HEK293 (cell line): ENCODE data around the gene PSAP.
A peak's percentile ranks its signal among the peaks of the same experiment; 100 is the strongest.

Experiments
- CTCF ChIA-PET: fragments of 350-600 bp; formaldehyde crosslinking; extraction: SDS; loops from one replicate; lab custom pipeline; 2021; ENCODE audit warnings: antibody characterized with exemption; lab: Yijun Ruan, JAX
- POLR2A ChIA-PET: fragments of 300-600 bp; formaldehyde crosslinking; extraction: SDS; loops from one replicate; lab custom pipeline; 2020; ENCODE audit warnings: antibody characterized with exemption, inconsistent platforms; lab: Yijun Ruan, JAX
- H3K27ac ChIP-seq: fragments of 200-500 bp; sonication (Bioruptor generic); 2 replicates; pipeline ENCODE4 v1.5.1; 2014; ENCODE audit warnings: low read depth, low read length, control low read depth, inconsistent platforms; ENCODE audit errors: extremely low read depth
- H3K36me3 ChIP-seq, 2 experiments: fragments of 200-500 bp in 1 of 2; sonication (Bioruptor generic) in 1 of 2; 1 replicate in 1 of 2; 2 replicates in 1 of 2; pipeline ENCODE4 v1.5.1; 2014 to 2017; ENCODE audit warnings: inconsistent platforms in 2 of 2, low read length in 2 of 2; ENCODE audit not compliant: control insufficient read depth in 2 of 2, insufficient read depth in 1 of 2
- H3K4me1 ChIP-seq: fragments of 200-500 bp; sonication (Bioruptor generic); 2 replicates; pipeline ENCODE4 v1.5.1; 2014; ENCODE audit warnings: mild to moderate bottlenecking, low read length, inconsistent platforms; ENCODE audit not compliant: control insufficient read depth, insufficient read depth
- H3K4me3 ChIP-seq: 2 replicates; pipeline ENCODE4 v1.5.1; 2011; ENCODE audit warnings: low read depth, mild to moderate bottlenecking, control low read depth, low read length, moderate library complexity
- H3K9me3 ChIP-seq: fragments of 200-500 bp; sonication (Bioruptor generic); 2 replicates; pipeline ENCODE4 v1.5.1; 2014; ENCODE audit warnings: low read depth, low read length, inconsistent platforms; ENCODE audit not compliant: control insufficient read depth, insufficient read depth
- BCL6B ChIP-seq: fragments of 450-650 bp; formaldehyde crosslinking; IDR thresholded peaks from 2 replicates; pipeline ENCODE4 v1.5.1; 2017; ENCODE audit warnings: missing biosample characterization, missing genetic modification characterization
- HOXC10 ChIP-seq: sonication (generic); formaldehyde crosslinking; IDR thresholded peaks from 2 replicates; pipeline ENCODE4 v1.8.1; 2023; ENCODE audit warnings: mild to moderate bottlenecking, missing genetic modification reagents
- MYNN ChIP-seq: fragments of 450-650 bp; formaldehyde crosslinking; IDR thresholded peaks from 2 replicates; pipeline ENCODE4 v1.5.1; 2016; ENCODE audit warnings: missing biosample characterization, missing genetic modification characterization, borderline replicate concordance
- PATZ1 ChIP-seq: fragments of 450-650 bp; formaldehyde crosslinking; IDR thresholded peaks from 2 replicates; pipeline ENCODE4 v1.5.1; 2016; ENCODE audit warnings: missing biosample characterization, missing genetic modification characterization
- PRDM1 ChIP-seq: fragments of 450-650 bp; formaldehyde crosslinking; IDR thresholded peaks from 2 replicates; pipeline ENCODE4; 2016; ENCODE audit warnings: missing biosample characterization, missing genetic modification characterization
- TCF7L2 ChIP-seq: IDR thresholded peaks from 2 replicates; pipeline ENCODE4 v1.6.1; 2011; ENCODE audit warnings: low read depth, mild to moderate bottlenecking, inconsistent platforms, low read length, moderate library complexity, borderline replicate concordance
- ZBTB17 ChIP-seq: fragments of 450-650 bp; formaldehyde crosslinking; IDR thresholded peaks from 2 replicates; pipeline ENCODE4 v1.5.1; 2016; ENCODE audit warnings: missing biosample characterization, missing genetic modification characterization
- ZBTB8A ChIP-seq: fragments of 450-650 bp; formaldehyde crosslinking; IDR thresholded peaks from 2 replicates; pipeline ENCODE4 v1.5.1; 2016; ENCODE audit warnings: missing biosample characterization, missing genetic modification characterization
- ZNF112 ChIP-seq: fragments of 450-650 bp; formaldehyde crosslinking; IDR thresholded peaks from 2 replicates; pipeline ENCODE4 v1.5.0; 2017; ENCODE audit warnings: missing biosample characterization, missing genetic modification characterization
- ZNF16 ChIP-seq: fragments of 450-650 bp; formaldehyde crosslinking; IDR thresholded peaks from 2 replicates; pipeline ENCODE4 v1.5.1; 2016; ENCODE audit warnings: low read depth, missing biosample characterization, missing genetic modification characterization
- ZNF211 ChIP-seq: fragments of 450-650 bp; formaldehyde crosslinking; IDR thresholded peaks from 2 replicates; pipeline ENCODE4 v1.5.1; 2016; ENCODE audit warnings: low read depth, missing biosample characterization, missing genetic modification characterization
- ZNF221 ChIP-seq: fragments of 450-650 bp; formaldehyde crosslinking; IDR thresholded peaks from 2 replicates; pipeline ENCODE4 v1.5.1; 2017; ENCODE audit warnings: missing biosample characterization, missing genetic modification characterization, borderline replicate concordance
- ZNF274 ChIP-seq, 2 experiments: fragments of 200-500 bp in 1 of 2; fragments of 450-650 bp in 1 of 2; sonication (Bioruptor generic) in 1 of 2; formaldehyde crosslinking in 1 of 2; IDR thresholded peaks; 2 replicates each; pipeline versions ENCODE4 v1.5.1 to v1.6.1; 2014 to 2016; ENCODE audit warnings: borderline replicate concordance in 1 of 2, inconsistent platforms in 1 of 2, low read length in 1 of 2, missing biosample characterization in 1 of 2, missing genetic modification characterization in 1 of 2
- ZNF514 ChIP-seq: fragments of 450-650 bp; formaldehyde crosslinking; IDR thresholded peaks from 2 replicates; pipeline ENCODE4 v1.5.1; 2016; ENCODE audit warnings: missing biosample characterization, missing genetic modification characterization
- ZNF621 ChIP-seq: fragments of 450-650 bp; formaldehyde crosslinking; IDR thresholded peaks from 2 replicates; pipeline ENCODE4 v1.5.1; 2017; ENCODE audit warnings: missing biosample characterization, missing genetic modification characterization
- ZNF629 ChIP-seq: fragments of 450-650 bp; formaldehyde crosslinking; IDR thresholded peaks from 2 replicates; pipeline ENCODE4 v1.5.1; 2017; ENCODE audit warnings: missing biosample characterization, missing genetic modification characterization
- ZXDB ChIP-seq: fragments of 450-650 bp; formaldehyde crosslinking; IDR thresholded peaks from 2 replicates; pipeline ENCODE4 v1.5.1; 2016; ENCODE audit warnings: missing biosample characterization, missing genetic modification characterization
- TF ChIP-seq, protein P1 (sequence below): fragments of 450-650 bp; formaldehyde crosslinking; IDR thresholded peaks from 2 replicates; pipeline ENCODE4 v1.5.1; 2016; ENCODE audit warnings: missing biosample characterization, missing genetic modification characterization
- TF ChIP-seq, protein P2 (sequence below): fragments of 450-650 bp; formaldehyde crosslinking; conservative IDR thresholded peaks from 2 replicates; pipeline ENCODE4 v1.5.1; 2016; ENCODE audit warnings: low read depth, missing biosample characterization, missing genetic modification characterization

The PSAP gene

DNA sequence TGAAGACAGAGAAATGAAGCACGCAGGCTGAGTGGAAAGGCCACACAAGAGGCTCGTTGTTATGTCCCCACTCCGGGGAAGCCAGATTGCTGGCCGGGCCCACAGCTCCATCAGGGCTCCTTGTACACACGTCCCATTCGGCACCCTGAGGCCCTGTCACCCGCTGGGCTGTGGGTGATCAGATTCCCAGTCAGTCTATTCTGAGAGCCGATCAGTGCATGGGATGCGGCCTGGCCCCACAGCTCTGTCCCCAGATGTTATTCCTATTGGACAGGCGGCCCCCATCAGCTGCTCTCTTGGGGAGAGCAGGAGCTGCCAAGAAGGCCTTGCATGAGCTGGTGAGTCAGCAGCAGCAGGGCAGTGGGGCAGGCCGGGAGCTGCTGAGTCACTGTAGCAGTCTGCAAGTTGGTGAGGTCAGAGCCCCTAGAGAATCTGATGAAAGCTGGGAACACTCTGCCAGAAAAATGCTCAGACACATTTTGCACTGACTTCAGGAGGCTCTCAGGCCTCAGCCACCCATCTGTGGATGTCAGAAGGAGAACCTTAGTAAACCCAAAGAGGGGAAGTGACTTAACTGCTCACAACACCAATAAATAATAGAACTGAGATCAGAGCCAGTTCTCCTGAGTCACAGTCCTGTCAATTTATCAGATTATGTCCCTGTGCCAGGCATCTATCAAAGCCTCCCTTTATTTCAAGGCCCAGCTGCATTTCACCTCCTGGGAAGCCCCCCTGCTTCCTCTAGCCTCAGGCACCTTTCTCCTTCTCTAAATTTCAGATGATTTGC is 9.4 kb upstream of the PSAP start (continued):
- TF ChIP-seq ZNF211 (tag by site-specific recombination) (no peak), ZNF514 (no peak), ZNF112 (no peak), PATZ1 (peak; percentile 93), ZBTB8A (tag by site-specific recombination) (peak; percentile 77)
- TF ChIP-seq, protein P1, sequence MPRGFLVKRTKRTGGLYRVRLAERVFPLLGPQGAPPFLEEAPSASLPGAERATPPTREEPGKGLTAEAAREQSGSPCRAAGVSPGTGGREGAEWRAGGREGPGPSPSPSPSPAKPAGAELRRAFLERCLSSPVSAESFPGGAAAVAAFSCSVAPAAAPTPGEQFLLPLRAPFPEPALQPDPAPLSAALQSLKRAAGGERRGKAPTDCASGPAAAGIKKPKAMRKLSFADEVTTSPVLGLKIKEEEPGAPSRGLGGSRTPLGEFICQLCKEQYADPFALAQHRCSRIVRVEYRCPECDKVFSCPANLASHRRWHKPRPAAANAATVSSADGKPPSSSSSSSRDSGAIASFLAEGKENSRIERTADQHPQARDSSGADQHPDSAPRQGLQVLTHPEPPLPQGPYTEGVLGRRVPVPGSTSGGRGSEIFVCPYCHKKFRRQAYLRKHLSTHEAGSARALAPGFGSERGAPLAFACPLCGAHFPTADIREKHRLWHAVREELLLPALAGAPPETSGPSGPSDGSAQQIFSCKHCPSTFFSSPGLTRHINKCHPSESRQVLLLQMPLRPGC (tag by site-specific recombination), result peak; percentile 85

- ChIA-PET CTCF (no interaction called here), POLR2A (interaction anchor here (3.0 kb wide), 1 partner anchor 8 kb away, joined by 53 read pairs; the partner anchor contains the start of gene PSAP)
- no peak overlapping the region for H3K4me3 ChIP-seq
- no peak overlapping the region for H3K27ac ChIP-seq
- H3K36me3 ChIP-seq, result no peaks in the 10 kb centered on the region
- peaks cover 8% of the 10 kb centered on the region for H3K4me1 ChIP-seq
- H3K9me3 ChIP-seq, result no peaks in the 10 kb centered on the region
- TF ChIP-seq MYNN (tag by site-specific recombination), result no peak
- no peak for TF ChIP-seq ZNF629 (tag by site-specific recombination)
- peak; percentile 82 for TF ChIP-seq ZBTB17 (tag by site-specific recombination)
- TF ChIP-seq ZNF621 (tag by site-specific recombination), result no peak
- no peak for TF ChIP-seq ZNF16 (tag by site-specific recombination)
- no peak for TF ChIP-seq ZNF221
- no peak for TF ChIP-seq ZXDB (tag by site-specific recombination)
- no peak for TF ChIP-seq ZNF274 (IDR thresholded peaks at IDR 0.05; ENCODE audit: low read length)
- no peak for TF ChIP-seq ZNF274 (tag by site-specific recombination; IDR thresholded peaks at IDR 0.05; ENCODE audit: borderline replicate concordance)
- no peak for TF ChIP-seq BCL6B (tag by site-specific recombination)
- peak; percentile 96 for TF ChIP-seq PRDM1 (tag by site-specific recombination)
Measured at GRCh38 chr10:71857934-71858890, 7.2 kb upstream of the PSAP start.

DNA sequence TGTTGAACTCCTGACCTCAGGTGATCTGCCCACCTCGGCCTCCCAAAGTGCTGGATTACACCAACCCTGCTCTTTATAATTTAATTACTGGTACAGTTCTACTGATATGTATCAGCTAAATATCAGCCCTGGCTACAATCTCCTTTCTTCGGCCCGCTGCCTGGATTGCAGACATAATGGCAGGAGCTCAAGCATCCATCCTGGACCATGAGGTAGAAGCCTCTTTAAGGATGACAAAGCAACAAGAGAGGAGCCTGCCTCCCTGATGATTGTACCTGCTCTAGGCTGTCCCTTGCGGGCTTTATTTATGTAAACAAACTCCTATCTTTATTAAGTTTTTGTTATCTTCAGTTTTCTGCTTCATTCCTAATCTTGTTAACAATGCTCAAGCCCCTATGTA is 5.6 kb upstream of the PSAP start:
- no peak overlapping the region for H3K27ac ChIP-seq
- no peak overlapping the region for H3K4me3 ChIP-seq
- no peaks in the 10 kb centered on the region for H3K36me3 ChIP-seq
- no peaks in the 10 kb centered on the region for H3K9me3 ChIP-seq
- ChIA-PET CTCF (interaction anchor here (1.0 to 1.7 kb wide), 2 partner anchors 9 to 40 kb away, joined by 3 read pairs; no protein-coding TSS in a partner anchor), POLR2A (no interaction called here)
- peaks cover 8% of the 10 kb centered on the region for H3K4me1 ChIP-seq
- TF ChIP-seq, protein P2, sequence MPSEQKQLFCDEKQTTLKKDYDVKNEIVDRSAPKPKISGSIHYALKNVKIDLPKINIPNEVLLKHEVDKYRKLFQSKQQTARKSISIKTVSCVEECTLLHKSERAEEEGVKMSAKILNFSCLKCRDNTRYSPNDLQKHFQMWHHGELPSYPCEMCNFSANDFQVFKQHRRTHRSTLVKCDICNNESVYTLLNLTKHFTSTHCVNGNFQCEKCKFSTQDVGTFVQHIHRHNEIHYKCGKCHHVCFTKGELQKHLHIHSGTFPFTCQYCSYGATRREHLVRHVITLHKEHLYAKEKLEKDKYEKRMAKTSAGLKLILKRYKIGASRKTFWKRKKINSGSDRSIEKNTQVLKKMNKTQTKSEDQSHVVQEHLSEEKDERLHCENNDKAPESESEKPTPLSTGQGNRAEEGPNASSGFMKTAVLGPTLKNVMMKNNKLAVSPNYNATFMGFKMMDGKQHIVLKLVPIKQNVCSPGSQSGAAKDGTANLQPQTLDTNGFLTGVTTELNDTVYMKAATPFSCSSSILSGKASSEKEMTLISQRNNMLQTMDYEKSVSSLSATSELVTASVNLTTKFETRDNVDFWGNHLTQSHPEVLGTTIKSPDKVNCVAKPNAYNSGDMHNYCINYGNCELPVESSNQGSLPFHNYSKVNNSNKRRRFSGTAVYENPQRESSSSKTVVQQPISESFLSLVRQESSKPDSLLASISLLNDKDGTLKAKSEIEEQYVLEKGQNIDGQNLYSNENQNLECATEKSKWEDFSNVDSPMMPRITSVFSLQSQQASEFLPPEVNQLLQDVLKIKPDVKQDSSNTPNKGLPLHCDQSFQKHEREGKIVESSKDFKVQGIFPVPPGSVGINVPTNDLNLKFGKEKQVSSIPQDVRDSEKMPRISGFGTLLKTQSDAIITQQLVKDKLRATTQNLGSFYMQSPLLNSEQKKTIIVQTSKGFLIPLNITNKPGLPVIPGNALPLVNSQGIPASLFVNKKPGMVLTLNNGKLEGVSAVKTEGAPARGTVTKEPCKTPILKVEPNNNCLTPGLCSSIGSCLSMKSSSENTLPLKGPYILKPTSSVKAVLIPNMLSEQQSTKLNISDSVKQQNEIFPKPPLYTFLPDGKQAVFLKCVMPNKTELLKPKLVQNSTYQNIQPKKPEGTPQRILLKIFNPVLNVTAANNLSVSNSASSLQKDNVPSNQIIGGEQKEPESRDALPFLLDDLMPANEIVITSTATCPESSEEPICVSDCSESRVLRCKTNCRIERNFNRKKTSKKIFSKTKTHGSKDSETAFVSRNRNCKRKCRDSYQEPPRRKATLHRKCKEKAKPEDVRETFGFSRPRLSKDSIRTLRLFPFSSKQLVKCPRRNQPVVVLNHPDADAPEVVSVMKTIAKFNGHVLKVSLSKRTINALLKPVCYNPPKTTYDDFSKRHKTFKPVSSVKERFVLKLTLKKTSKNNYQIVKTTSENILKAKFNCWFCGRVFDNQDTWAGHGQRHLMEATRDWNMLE, result no peak
- TF ChIP-seq TCF7L2 (no peak), HOXC10 (CRISPR knock-in tag) (no peak)
